Activated CD4-positive, alpha-beta T cell treated with anti-CD3 and anti-CD28 coated beads for 36 hours (primary cell): ENCODE measurements around the gene CRYGN. TPM values are rescaled to one million over a fixed set of nuclear protein-coding genes. Genes with fewer than 3 reads are reported as not detected.

ENCODE experiments used
- ATAC-seq: fragments of 200-7000 bp; cut with Tn5 transposase; one replicate; pipeline ENCODE4 v1.10.0; 2021; ENCODE audit warnings: mild to moderate bottlenecking, moderate library complexity
- CTCF ChIA-PET: fragments of 350-600 bp; sonication (Branson Sonifier 250); formaldehyde crosslinking; loops from one replicate; lab custom pipeline; 2021; ENCODE audit warnings: antibody characterized with exemption; lab: Charles Lee
- POLR2A ChIA-PET: fragments of 350-600 bp; sonication (Branson Sonifier 250); formaldehyde crosslinking; loops from one replicate; lab custom pipeline; 2021; ENCODE audit warnings: antibody characterized with exemption, inconsistent platforms; lab: Charles Lee
- DNase-seq: peaks from one replicate; pipeline ENCODE4 v3.0.0-alpha.2; 2020
- H3K27ac Mint-ChIP-seq: one replicate; pipeline ENCODE4 v1.8.0; 2021; ENCODE audit warnings: mixed read lengths
- H3K27me3 Mint-ChIP-seq: one replicate; pipeline ENCODE4 v1.8.0; 2021; ENCODE audit warnings: mixed read lengths
- H3K36me3 Mint-ChIP-seq: one replicate; pipeline ENCODE4 v1.8.0; 2021; ENCODE audit warnings: low read depth, mixed read lengths
- H3K4me1 Mint-ChIP-seq: one replicate; pipeline ENCODE4 v1.8.0; 2021; ENCODE audit warnings: mixed read lengths
- H3K4me3 Mint-ChIP-seq: one replicate; pipeline ENCODE4 v1.8.0; 2021; ENCODE audit warnings: mild to moderate bottlenecking, moderate library complexity, mixed read lengths
- H3K9me3 Mint-ChIP-seq: one replicate; pipeline ENCODE4 v1.8.0; 2021; ENCODE audit warnings: low read depth, mixed read lengths
- intact Hi-C, 2 experiments: fragments of 100-400 bp; cut with DNase I in 1 of 2; cut with micrococcal nuclease in 1 of 2; formaldehyde crosslinking; loops; one replicate each; pipeline versions ENCODE4 v1.14.2 to v1.15.1; 2022 to 2024; cut with DNase I, micrococcal nuclease
- total RNA-seq, 2 experiments: library from RNA; stranded (reverse); gene quantifications; one replicate each; pipeline ENCODE4 v1.2.3, GENCODE V29; 2021

Gene CRYGN
- total RNA-seq, 2 experiments from 2014 or later, result 0.11 TPM; not detected in 1

GRCh38 chr7:151459726-151460473, 20.0 kb upstream of the CRYGN start:
- peaks cover 4% of the 10 kb centered on the region for H3K27me3 Mint-ChIP-seq
- peaks cover 15% of the 10 kb centered on the region for H3K36me3 Mint-ChIP-seq
- no peak for DNase-seq
- ATAC-seq, result no peak
- POLR2A ChIA-PET, result no interaction called here
- H3K4me1 Mint-ChIP-seq, result no peaks in the 10 kb centered on the region
- no peak overlapping the region for H3K27ac Mint-ChIP-seq
- intact Hi-C loops, result no loop called here
- CTCF ChIA-PET, result interaction anchor here (0.7 to 2.3 kb wide), 3 partner anchors 10 to 18 kb away, joined by 3 to 7 read pairs (median 4); no protein-coding TSS in a partner anchor
- H3K9me3 Mint-ChIP-seq, result peaks cover 23% of the 10 kb centered on the region
- H3K4me3 Mint-ChIP-seq, result no peak overlapping the region

- peaks cover 9% of the 10 kb centered on the region for H3K9me3 Mint-ChIP-seq
- ChIA-PET POLR2A (no interaction called here), CTCF (interaction anchor here (0.8 to 1.1 kb wide), 2 partner anchors 51 to 91 kb away, joined by 3 read pairs; no protein-coding TSS in a partner anchor)
- H3K36me3 Mint-ChIP-seq, result no peaks in the 10 kb centered on the region
- H3K4me3 Mint-ChIP-seq, result no peak overlapping the region
- DNase-seq (no peak), ATAC-seq (no peak)
- H3K27me3 Mint-ChIP-seq, result peaks cover 4% of the 10 kb centered on the region
- no peaks in the 10 kb centered on the region for H3K4me1 Mint-ChIP-seq
- intact Hi-C loops, result no loop called here
- H3K27ac Mint-ChIP-seq, result no peak overlapping the region
These were observed 17.6 kb upstream of the CRYGN start for GRCh38 chr7:151457534-151457933.

GRCh38 chr7:151456782-151457181, 16.8 kb upstream of the CRYGN start:
- Mint-ChIP-seq H3K27ac (no peak overlapping the region), H3K9me3 (peaks cover 2% of the 10 kb centered on the region), H3K4me1 (no peaks in the 10 kb centered on the region), H3K4me3 (no peak overlapping the region), H3K36me3 (no peaks in the 10 kb centered on the region), H3K27me3 (peaks cover 4% of the 10 kb centered on the region)
- ChIA-PET POLR2A (interaction anchor here (0.5 kb wide), 1 partner anchor 49 kb away, joined by 3 read pairs; no protein-coding TSS in a partner anchor), CTCF (interaction anchor here (1.1 kb wide), 1 partner anchor 90 kb away, joined by 3 read pairs; no protein-coding TSS in a partner anchor)
- intact Hi-C loops, result no loop called here
- DNase-seq (no peak), ATAC-seq (no peak)

GRCh38 chr7:151456276-151456675, 16.3 kb upstream of the CRYGN start:
- H3K36me3 Mint-ChIP-seq, result no peaks in the 10 kb centered on the region
- H3K27ac Mint-ChIP-seq, result no peak overlapping the region
- peaks cover 4% of the 10 kb centered on the region for H3K27me3 Mint-ChIP-seq
- ChIA-PET POLR2A (no interaction called here), CTCF (interaction anchor here (0.5 to 2.9 kb wide), 2 partner anchors 85 to 1210 kb away, joined by 3 to 7 read pairs; no protein-coding TSS in a partner anchor)
- intact Hi-C loops, result no loop called here
- no peak for DNase-seq
- peaks cover 2% of the 10 kb centered on the region for H3K9me3 Mint-ChIP-seq
- no peak overlapping the region for H3K4me3 Mint-ChIP-seq
- ATAC-seq, result no peak
- H3K4me1 Mint-ChIP-seq, result no peaks in the 10 kb centered on the region

- peak; percentile 72 for ATAC-seq
- Mint-ChIP-seq H3K4me1 (no peaks in the 10 kb centered on the region), H3K27ac (no peak overlapping the region), H3K4me3 (no peak overlapping the region), H3K27me3 (peaks cover 5% of the 10 kb centered on the region), H3K36me3 (no peaks in the 10 kb centered on the region), H3K9me3 (no peaks in the 10 kb centered on the region)
- no peak for DNase-seq
- ChIA-PET POLR2A (no interaction called here), CTCF (interaction anchor here (0.5 to 2.9 kb wide), 4 partner anchors 22 to 1211 kb away, joined by 3 to 7 read pairs (median 4); no protein-coding TSS in a partner anchor)
- intact Hi-C loops, result no loop called here
These were observed 15.7 kb upstream of the CRYGN start for GRCh38 chr7:151455690-151456089.

- intact Hi-C loops, result no loop called here
- ChIA-PET POLR2A (no interaction called here), CTCF (interaction anchor here (1.7 to 2.9 kb wide), 2 partner anchors 84 to 87 kb away, joined by 5 to 7 read pairs; no protein-coding TSS in a partner anchor)
- Mint-ChIP-seq H3K4me1 (no peaks in the 10 kb centered on the region), H3K36me3 (no peaks in the 10 kb centered on the region), H3K27ac (no peak overlapping the region), H3K4me3 (no peak overlapping the region), H3K27me3 (peaks cover 2% of the 10 kb centered on the region), H3K9me3 (no peaks in the 10 kb centered on the region)
- DNase-seq (no peak), ATAC-seq (no peak)
These were observed 15.1 kb upstream of the CRYGN start for GRCh38 chr7:151454932-151455530.

- Mint-ChIP-seq H3K36me3 (no peaks in the 10 kb centered on the region), H3K27me3 (peaks cover 4% of the 10 kb centered on the region), H3K27ac (no peak overlapping the region), H3K4me1 (peaks cover 2% of the 10 kb centered on the region), H3K9me3 (no peaks in the 10 kb centered on the region), H3K4me3 (no peak overlapping the region)
- no peak for DNase-seq
- POLR2A ChIA-PET, result interaction anchor here (0.6 kb wide), 1 partner anchor 1022 kb away, joined by 3 read pairs; no protein-coding TSS in a partner anchor
- intact Hi-C loops, result no loop called here
- CTCF ChIA-PET, result interaction anchor here (1.1 to 2.9 kb wide), 3 partner anchors 13 to 86 kb away, joined by 3 to 7 read pairs (median 5); no protein-coding TSS in a partner anchor
- no peak for ATAC-seq
These were observed 14.4 kb upstream of the CRYGN start for GRCh38 chr7:151454305-151454704.

GRCh38 chr7:151453326-151453791, 13.4 kb upstream of the CRYGN start:
- POLR2A ChIA-PET, result no interaction called here
- H3K27me3 Mint-ChIP-seq, result peaks cover 4% of the 10 kb centered on the region
- DNase-seq (no peak), ATAC-seq (no peak)
- intact Hi-C loops, result no loop called here
- no peaks in the 10 kb centered on the region for H3K9me3 Mint-ChIP-seq
- H3K4me3 Mint-ChIP-seq, result no peak overlapping the region
- peaks cover 2% of the 10 kb centered on the region for H3K4me1 Mint-ChIP-seq
- CTCF ChIA-PET, result interaction anchor here (0.6 to 2.9 kb wide), 5 partner anchors 12 to 936 kb away, joined by 3 to 7 read pairs (median 5); no protein-coding TSS in a partner anchor
- no peak overlapping the region for H3K27ac Mint-ChIP-seq
- no peaks in the 10 kb centered on the region for H3K36me3 Mint-ChIP-seq

- Mint-ChIP-seq H3K9me3 (no peaks in the 10 kb centered on the region), H3K36me3 (no peaks in the 10 kb centered on the region), H3K27ac (no peak overlapping the region), H3K27me3 (peaks cover 4% of the 10 kb centered on the region), H3K4me3 (no peak overlapping the region), H3K4me1 (peaks cover 2% of the 10 kb centered on the region)
- POLR2A ChIA-PET, result no interaction called here
- no peak for ATAC-seq
- no peak for DNase-seq
- intact Hi-C loops, result no loop called here
- CTCF ChIA-PET, result interaction anchor here (0.6 to 12.0 kb wide), 4 partner anchors 53 to 311 kb away, joined by 4 to 210 read pairs (median 4); no protein-coding TSS in a partner anchor
These were observed 12.9 kb upstream of the CRYGN start for GRCh38 chr7:151452680-151453325.

GRCh38 chr7:151451626-151452571, 12.0 kb upstream of the CRYGN start:
- Mint-ChIP-seq H3K27me3 (peaks cover 4% of the 10 kb centered on the region), H3K4me1 (peaks cover 2% of the 10 kb centered on the region), H3K4me3 (no peak overlapping the region), H3K27ac (no peak overlapping the region), H3K36me3 (no peaks in the 10 kb centered on the region), H3K9me3 (no peaks in the 10 kb centered on the region)
- ChIA-PET POLR2A (interaction anchor here (0.6 kb wide), 1 partner anchor 95 kb away, joined by 3 read pairs; no protein-coding TSS in a partner anchor), CTCF (interaction anchor here (0.8 to 12.0 kb wide), 5 partner anchors 27 to 136 kb away, joined by 3 to 210 read pairs (median 5); no protein-coding TSS in a partner anchor)
- DNase-seq (no peak), ATAC-seq (no peak)
- intact Hi-C loops, result no loop called here
